GM10847 (cell line): Measurements from ENCODE around the gene CDH16.

Experiments
- POLR2A ChIP-seq: IDR thresholded peaks from 2 replicates; pipeline ENCODE4 v1.6.1; 2011; ENCODE audit not compliant: insufficient read length; ENCODE audit errors: extremely low read depth

CDH16 gene

GRCh38 chr16:66908116-66908515, 10.6 kb downstream of the CDH16 start:
- TF ChIP-seq POLR2A, result no peak

- no peak for TF ChIP-seq POLR2A
Observed at GRCh38 chr16:66906916-66907836, 11.5 kb downstream of the CDH16 start.

GRCh38 chr16:66905633-66906539, 12.8 kb downstream of the CDH16 start:
- no peak for TF ChIP-seq POLR2A

GRCh38 chr16:66904846-66905632, 13.6 kb downstream of the CDH16 start:
- no peak for TF ChIP-seq POLR2A

DNA sequence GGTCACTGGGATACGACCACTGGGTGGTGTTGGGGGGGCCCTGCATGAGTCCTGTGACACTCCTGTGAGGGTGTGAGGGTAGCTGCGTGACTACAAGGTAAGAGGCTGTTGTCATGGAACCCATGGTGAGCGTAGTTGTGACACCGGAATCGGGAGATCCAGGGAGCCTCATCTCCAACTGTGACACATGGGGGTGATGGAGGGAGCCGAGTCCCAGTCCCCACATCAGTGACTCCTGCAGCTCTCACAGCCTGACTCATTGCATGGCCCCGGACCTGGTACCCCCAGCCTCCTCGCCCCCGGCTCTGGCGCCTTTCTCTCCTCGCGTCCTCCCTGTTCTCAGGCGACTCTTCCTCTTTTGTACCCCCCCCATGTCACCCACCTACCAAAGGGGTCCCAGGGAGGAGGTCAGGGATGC, 14.2 kb downstream of the CDH16 start:
- TF ChIP-seq POLR2A, result no peak

GRCh38 chr16:66903544-66904427, 14.9 kb downstream of the CDH16 start:
- no peak for TF ChIP-seq POLR2A

GRCh38 chr16:66902648-66903543, 15.8 kb downstream of the CDH16 start:
- no peak for TF ChIP-seq POLR2A

DNA sequence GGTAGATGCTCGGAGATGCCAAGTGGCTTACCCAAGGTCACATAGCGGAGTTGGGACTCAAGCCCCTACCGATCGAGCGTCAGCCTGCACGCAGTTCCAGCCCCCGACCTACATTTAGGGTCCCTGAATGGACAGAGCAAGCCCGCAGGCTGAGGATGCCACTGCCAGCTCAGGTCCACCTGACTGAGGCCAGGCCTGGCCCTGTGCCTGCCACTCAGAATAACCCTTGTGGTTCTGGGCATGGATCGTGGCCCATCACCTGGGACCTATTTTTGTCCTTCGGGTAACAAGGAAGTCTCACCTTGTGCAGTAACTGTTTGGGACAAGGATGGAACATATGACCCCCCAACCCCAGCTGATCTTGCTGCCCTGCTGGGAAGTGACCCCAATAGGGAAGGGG, 17.1 kb downstream of the CDH16 start:
- no peak for TF ChIP-seq POLR2A

- no peak for TF ChIP-seq POLR2A
Observed at GRCh38 chr16:66900721-66901441, 17.8 kb downstream of the CDH16 start.

DNA sequence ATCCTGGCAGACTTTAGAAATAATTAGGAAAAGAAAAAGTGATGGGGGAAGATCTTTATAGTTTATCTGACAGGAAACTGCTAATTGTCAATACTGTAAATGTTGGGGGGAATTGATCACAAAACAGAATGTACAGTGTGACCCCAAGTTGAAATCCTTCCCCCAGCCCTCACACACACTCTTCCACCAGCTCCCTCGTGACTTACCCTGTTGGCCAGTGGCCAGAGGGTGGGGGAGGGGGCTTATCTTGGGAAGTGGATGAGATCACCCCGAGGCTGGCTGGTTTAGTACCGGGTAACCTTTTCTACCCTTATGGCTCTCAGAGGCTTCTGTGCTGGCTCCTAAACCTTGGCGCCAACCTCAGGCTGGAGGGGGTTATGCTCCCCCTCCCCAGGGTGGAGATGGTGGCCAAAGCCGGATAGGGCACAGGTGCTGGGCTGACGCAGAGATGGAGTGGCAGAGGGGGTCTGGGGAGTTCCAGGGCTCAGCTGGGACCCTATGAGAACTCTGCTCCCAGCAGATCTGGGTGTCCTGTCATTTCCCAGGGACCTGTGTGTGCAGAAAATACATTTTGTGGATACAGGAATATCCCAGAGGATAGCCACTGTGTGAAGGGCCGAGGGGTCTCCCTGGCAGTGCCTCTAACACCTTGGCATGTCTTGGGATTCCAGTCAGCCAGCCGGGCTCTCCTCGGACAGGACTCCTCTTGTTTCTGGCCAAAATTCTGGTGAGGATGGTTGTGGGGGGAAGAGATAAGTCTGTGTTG, 18.6 kb downstream of the CDH16 start:
- no peak for TF ChIP-seq POLR2A

- no peak for TF ChIP-seq POLR2A
Observed at GRCh38 chr16:66899310-66899944, 19.3 kb downstream of the CDH16 start.

GRCh38 chr16:66898933-66899309, 19.8 kb downstream of the CDH16 start:
- no peak for TF ChIP-seq POLR2A

DNA sequence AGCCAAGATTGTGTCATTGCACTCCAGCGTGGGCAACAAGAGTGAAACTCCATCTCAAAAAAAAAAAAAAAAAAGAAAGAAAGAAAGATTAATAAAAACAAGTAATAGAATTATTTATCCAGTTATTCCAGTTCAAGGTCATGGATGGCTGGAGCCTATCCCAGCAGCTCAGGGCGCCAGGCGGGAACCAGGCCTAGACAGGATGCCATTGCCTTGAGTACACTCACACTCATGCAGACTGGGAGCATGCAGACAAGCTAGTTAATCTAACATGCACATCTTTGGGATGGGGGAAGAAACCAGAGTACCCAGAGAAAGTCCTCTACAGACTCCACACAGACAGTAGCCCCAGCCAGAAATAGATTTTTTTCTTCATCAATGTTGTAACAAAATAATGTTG, 20.5 kb downstream of the CDH16 start:
- no peak for TF ChIP-seq POLR2A
